Epithelial cell of esophagus (primary cell): ENCODE data around the gene ATXN7.

Source experiments
- DNase-seq: peaks from one replicate; pipeline ENCODE4 v3.0.0; 2010; ENCODE audit warnings: low read depth
- H3K4me3 ChIP-seq: 2 replicates; pipeline ENCODE4 v1.5.1; 2011; ENCODE audit warnings: mild to moderate bottlenecking, low read length, control low read depth
- TF ChIP-seq, protein P1 (sequence below): IDR thresholded peaks from 2 replicates; pipeline ENCODE4 v1.5.1; 2011; ENCODE audit warnings: low read depth, mild to moderate bottlenecking, low read length, control low read depth, inconsistent platforms; ENCODE audit not compliant: insufficient read depth; ENCODE audit errors: missing control alignments

ATXN7 gene

DNA sequence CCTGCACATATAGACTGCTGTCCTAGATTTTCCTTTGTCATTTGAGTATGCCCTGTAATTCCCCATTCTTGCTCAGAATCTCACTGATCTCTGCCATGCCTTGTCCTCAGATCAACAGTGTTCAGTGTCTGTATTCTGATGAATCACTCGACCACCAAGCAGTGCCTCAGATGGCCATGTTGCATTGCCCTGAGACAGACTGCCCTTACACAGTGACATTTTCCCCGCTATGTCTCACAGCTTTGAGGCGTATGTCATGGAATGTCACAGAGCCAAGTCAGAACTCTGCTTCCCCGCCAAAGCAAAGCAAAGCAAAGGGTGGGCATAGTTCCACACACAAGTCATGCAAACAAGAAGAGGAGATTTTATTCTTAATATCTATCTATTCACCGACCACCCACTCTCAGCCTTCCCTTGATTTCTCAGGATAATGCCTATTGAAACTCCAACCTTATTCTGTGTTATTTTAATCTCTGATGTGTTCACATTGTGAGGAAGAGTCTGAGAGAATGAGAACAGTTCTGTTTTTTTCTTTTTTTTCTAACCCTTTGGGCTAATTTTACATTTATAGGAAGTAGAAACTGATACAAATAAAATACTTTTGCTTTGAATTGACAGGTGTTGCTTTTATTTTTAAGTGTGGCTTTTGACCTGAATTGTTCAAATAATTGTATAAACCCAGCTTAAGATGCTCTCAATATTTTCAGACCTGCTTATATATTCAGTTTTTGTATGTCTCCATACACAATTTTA, 176.5 kb downstream of the ATXN7 start:
- H3K4me3 ChIP-seq: no peak overlapping the region
- TF ChIP-seq, protein P1, sequence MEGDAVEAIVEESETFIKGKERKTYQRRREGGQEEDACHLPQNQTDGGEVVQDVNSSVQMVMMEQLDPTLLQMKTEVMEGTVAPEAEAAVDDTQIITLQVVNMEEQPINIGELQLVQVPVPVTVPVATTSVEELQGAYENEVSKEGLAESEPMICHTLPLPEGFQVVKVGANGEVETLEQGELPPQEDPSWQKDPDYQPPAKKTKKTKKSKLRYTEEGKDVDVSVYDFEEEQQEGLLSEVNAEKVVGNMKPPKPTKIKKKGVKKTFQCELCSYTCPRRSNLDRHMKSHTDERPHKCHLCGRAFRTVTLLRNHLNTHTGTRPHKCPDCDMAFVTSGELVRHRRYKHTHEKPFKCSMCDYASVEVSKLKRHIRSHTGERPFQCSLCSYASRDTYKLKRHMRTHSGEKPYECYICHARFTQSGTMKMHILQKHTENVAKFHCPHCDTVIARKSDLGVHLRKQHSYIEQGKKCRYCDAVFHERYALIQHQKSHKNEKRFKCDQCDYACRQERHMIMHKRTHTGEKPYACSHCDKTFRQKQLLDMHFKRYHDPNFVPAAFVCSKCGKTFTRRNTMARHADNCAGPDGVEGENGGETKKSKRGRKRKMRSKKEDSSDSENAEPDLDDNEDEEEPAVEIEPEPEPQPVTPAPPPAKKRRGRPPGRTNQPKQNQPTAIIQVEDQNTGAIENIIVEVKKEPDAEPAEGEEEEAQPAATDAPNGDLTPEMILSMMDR: no peak
- no peak for DNase-seq

DNA sequence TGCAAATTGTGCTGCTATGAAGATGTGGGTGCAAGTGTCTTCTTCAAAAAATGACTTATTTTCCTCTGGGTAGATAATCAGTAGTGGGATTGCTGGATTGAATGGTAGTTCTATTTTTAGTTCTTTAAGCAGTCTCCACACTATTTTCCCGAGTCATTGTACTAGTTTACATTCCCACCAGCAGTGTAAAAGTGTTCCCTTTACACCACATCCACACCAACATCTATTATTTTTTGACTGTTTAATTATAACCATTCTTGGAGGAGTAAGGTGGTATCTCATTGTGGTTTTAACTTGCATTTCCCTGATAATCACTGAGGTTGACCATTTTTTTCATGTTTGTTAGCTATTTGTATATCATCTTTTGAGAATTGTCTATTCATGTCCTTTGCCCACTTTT, 179.3 kb downstream of the ATXN7 start:
- no peak for DNase-seq
- TF ChIP-seq, protein P1: no peak
- no peak overlapping the region for H3K4me3 ChIP-seq

DNA sequence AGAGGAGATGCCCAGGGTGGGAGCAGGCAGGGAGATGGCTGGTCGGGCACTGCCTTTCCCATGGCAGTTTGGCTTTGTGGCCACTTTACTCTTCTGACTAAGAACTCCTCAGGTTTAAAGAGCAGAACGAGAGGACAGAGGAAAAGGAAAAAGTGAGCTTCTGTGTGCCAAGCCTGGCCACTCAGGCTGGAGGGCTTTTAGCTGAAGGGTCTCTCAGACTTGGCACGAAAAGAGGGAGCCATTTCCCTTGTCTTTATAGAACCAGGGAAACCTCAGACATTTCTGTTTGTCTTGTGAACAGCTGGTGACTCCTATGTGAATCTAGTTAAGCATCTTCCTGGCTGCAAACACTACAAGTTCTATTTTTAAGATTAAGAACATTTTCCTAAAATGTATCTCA, 182.9 kb downstream of the ATXN7 start:
- DNase-seq: no peak
- TF ChIP-seq, protein P1: no peak
- H3K4me3 ChIP-seq: no peak overlapping the region

DNA sequence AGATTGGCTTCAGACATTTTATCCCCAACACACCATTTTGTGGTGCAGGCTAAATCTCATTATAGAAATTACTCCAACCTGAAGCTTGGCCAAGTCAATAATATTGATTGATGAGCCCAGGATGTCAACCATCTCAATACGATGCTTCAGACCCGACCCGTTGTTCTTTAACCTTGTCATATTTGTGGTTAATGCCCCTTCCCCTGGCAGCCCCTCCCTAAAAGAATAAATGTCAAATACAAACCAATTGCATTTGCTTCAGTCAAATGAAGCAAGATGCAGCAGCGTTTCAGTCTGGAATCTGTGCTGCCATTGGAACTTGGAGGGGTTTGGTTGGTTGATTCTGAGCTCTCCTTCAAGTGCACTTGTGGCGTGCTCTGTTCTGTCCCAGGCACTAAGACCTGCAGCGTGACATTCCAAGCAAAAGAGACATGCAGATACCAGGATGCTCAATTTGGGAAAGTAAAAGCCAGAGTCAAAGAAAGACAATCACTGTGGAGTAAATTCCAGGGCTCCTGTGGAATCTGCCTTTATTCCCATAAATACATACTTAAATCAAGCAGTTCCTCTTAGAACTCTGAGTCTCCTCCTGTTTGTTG, 183.4 kb downstream of the ATXN7 start:
- TF ChIP-seq, protein P1: no peak
- no peak for DNase-seq
- H3K4me3 ChIP-seq: no peak overlapping the region

DNA sequence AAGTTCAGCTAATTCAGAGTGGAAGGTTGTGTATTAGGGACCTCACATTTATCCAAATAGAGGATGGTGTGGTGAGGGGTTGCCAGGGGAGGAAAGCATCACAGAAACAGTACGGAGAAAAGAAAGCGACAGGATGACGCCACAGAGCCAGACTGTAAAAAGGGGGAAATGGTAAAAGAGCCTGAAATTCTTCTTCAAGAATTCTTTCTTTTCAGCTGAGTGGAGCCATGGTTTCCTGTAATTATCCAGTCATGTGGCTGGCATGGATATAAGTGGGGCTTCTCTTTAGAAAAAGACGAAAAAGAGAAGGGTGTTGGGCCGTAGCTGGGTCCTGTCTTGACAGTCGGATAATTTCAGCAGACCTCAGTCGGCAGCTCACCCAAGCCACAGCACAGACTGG, 184.1 kb downstream of the ATXN7 start:
- TF ChIP-seq, protein P1: no peak
- H3K4me3 ChIP-seq: no peak overlapping the region
- DNase-seq: no peak

DNA sequence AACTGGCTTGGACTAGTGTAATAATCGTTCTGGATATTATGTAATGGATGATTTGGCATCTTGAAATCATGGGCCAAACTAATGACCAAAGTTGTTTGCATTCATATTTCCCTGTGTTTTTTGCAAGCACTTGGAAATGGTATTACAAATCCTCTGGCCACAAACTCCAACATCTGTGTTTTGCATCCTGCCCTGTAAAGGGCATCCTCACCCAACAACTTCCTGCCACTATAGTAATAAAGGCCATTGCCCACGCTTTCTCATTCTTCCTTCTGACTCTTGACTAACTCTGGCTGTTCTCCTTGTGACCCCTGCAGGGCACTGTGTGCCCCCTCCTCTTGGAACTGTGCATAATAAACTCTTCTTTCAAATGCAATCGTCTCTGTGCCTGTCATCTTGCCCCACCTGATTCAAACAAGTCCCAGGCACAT, 185.0 kb downstream of the ATXN7 start:
- no peak overlapping the region for H3K4me3 ChIP-seq
- DNase-seq: peak; percentile 19
- TF ChIP-seq, protein P1: no peak
